ENCODE measurements around the gene SLC22A23. TPM values are rescaled to one million over a fixed set of nuclear protein-coding genes. Genes with fewer than 3 reads are reported as not detected.

The SLC22A23 gene
- total and polyA plus RNA-seq, 2 experiments from 2014 or later, result 6.1 to 38.3 TPM

GRCh38 chr6:3421143-3421542, 35.7 kb downstream of the SLC22A23 start:
- Histone ChIP-seq H3F3A (replicated peaks; ENCODE audit: low read depth) (peaks cover 20% of the 10 kb centered on the region), H3K4me1 (ENCODE audit: insufficient read depth) (peaks cover 87% of the 10 kb centered on the region), H3K79me2 (replicated peaks; ENCODE audit: insufficient read depth) (peaks cover 65% of the 10 kb centered on the region), H3K9me2 (ENCODE audit: insufficient read depth) (no peaks in the 10 kb centered on the region), H2AFZ (no peak overlapping the region), H4K20me1 (replicated peaks; ENCODE audit: insufficient read depth) (no peaks in the 10 kb centered on the region), H3K4me2 (no peak overlapping the region), H3K4me3 (no peak overlapping the region), H3K36me3 (ENCODE audit: insufficient read depth) (no peaks in the 10 kb centered on the region), H3K27me3 (ENCODE audit: insufficient read depth) (no peaks in the 10 kb centered on the region), H3K27ac (ENCODE audit: low read depth) (no peak overlapping the region)
- TF ChIP-seq ZNF331 (CRISPR knock-in tag; IDR thresholded peaks at IDR 0.05; ENCODE audit: low read depth) (no peak), EZH2 (IDR thresholded peaks at IDR 0.05; ENCODE audit: low read depth, unreplicated experiment) (no peak), REST (IDR thresholded peaks at IDR 0.05; ENCODE audit: unreplicated experiment) (no peak), JUNB (IDR thresholded peaks at IDR 0.05; ENCODE audit: unreplicated experiment) (no peak), EZH2phosphoT487 (IDR thresholded peaks at IDR 0.05; ENCODE audit: unreplicated experiment) (no peak), CREB1 (CRISPR knock-in tag; IDR thresholded peaks at IDR 0.05; ENCODE audit: low read depth) (no peak), NANOG (IDR thresholded peaks at IDR 0.05; ENCODE audit: borderline replicate concordance) (no peak), CTCF (conservative IDR thresholded peaks at IDR 0.05; ENCODE audit: low read depth in 2 of 2) (no peak), ZNF114 (CRISPR knock-in tag; IDR thresholded peaks at IDR 0.05) (no peak), ETS1 (IDR thresholded peaks at IDR 0.05) (no peak), STAT1 (IDR thresholded peaks at IDR 0.05; ENCODE audit: unreplicated experiment) (no peak), POLR2AphosphoS5 (IDR thresholded peaks at IDR 0.05; ENCODE audit: low read depth) (no peak)
- TF ChIP-seq, protein P1, sequence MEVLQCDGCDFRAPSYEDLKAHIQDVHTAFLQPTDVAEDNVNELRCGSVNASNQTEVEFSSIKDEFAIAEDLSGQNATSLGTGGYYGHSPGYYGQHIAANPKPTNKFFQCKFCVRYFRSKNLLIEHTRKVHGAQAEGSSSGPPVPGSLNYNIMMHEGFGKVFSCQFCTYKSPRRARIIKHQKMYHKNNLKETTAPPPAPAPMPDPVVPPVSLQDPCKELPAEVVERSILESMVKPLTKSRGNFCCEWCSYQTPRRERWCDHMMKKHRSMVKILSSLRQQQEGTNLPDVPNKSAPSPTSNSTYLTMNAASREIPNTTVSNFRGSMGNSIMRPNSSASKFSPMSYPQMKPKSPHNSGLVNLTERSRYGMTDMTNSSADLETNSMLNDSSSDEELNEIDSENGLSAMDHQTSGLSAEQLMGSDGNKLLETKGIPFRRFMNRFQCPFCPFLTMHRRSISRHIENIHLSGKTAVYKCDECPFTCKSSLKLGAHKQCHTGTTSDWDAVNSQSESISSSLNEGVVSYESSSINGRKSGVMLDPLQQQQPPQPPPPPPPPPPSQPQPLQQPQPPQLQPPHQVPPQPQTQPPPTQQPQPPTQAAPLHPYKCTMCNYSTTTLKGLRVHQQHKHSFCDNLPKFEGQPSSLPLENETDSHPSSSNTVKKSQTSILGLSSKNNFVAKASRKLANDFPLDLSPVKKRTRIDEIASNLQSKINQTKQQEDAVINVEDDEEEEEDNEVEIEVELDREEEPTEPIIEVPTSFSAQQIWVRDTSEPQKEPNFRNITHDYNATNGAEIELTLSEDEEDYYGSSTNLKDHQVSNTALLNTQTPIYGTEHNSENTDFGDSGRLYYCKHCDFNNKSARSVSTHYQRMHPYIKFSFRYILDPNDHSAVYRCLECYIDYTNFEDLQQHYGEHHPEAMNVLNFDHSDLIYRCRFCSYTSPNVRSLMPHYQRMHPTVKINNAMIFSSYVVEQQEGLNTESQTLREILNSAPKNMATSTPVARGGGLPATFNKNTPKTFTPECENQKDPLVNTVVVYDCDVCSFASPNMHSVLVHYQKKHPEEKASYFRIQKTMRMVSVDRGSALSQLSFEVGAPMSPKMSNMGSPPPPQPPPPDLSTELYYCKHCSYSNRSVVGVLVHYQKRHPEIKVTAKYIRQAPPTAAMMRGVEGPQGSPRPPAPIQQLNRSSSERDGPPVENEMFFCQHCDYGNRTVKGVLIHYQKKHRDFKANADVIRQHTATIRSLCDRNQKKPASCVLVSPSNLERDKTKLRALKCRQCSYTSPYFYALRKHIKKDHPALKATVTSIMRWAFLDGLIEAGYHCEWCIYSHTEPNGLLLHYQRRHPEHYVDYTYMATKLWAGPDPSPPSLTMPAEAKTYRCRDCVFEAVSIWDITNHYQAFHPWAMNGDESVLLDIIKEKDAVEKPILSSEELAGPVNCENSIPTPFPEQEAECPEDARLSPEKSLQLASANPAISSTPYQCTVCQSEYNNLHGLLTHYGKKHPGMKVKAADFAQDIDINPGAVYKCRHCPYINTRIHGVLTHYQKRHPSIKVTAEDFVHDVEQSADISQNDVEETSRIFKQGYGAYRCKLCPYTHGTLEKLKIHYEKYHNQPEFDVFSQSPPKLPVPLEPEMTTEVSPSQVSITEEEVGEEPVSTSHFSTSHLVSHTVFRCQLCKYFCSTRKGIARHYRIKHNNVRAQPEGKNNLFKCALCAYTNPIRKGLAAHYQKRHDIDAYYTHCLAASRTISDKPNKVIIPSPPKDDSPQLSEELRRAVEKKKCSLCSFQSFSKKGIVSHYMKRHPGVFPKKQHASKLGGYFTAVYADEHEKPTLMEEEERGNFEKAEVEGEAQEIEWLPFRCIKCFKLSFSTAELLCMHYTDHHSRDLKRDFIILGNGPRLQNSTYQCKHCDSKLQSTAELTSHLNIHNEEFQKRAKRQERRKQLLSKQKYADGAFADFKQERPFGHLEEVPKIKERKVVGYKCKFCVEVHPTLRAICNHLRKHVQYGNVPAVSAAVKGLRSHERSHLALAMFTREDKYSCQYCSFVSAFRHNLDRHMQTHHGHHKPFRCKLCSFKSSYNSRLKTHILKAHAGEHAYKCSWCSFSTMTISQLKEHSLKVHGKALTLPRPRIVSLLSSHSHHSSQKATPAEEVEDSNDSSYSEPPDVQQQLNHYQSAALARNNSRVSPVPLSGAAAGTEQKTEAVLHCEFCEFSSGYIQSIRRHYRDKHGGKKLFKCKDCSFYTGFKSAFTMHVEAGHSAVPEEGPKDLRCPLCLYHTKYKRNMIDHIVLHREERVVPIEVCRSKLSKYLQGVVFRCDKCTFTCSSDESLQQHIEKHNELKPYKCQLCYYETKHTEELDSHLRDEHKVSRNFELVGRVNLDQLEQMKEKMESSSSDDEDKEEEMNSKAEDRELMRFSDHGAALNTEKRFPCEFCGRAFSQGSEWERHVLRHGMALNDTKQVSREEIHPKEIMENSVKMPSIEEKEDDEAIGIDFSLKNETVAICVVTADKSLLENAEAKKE (CRISPR knock-in tag; IDR thresholded peaks at IDR 0.05), result no peak
- peak overlapping the region; percentile 92 for H3K27ac Mint-ChIP-seq
- no peak for DNase-seq (ENCODE audit: low spot score)
- H3K9me3 Mint-ChIP-seq, result no peaks in the 10 kb centered on the region
- ATAC-seq, result no peak
- no peak overlapping the region for H3K4me3 Mint-ChIP-seq
- H3K36me3 Mint-ChIP-seq (ENCODE audit: low read depth), result peaks cover 10% of the 10 kb centered on the region; the same call in 2 of the 3 replicates
- peaks cover 92% of the 10 kb centered on the region for H3K4me1 Mint-ChIP-seq
- H3K27me3 Mint-ChIP-seq (ENCODE audit: insufficient read depth, low read depth, poor library complexity), result peaks cover 3% of the 10 kb centered on the region
